NCI-H1092 treated with DMSO at 0.1 percent for 48 hours (cell line): ENCODE results near the gene DNAJC6.

Source experiments
- DNase-seq: peaks from one replicate; lab custom pipeline; 2025; lab: John Stamatoyannopoulos, UW

The DNAJC6 gene

DNA sequence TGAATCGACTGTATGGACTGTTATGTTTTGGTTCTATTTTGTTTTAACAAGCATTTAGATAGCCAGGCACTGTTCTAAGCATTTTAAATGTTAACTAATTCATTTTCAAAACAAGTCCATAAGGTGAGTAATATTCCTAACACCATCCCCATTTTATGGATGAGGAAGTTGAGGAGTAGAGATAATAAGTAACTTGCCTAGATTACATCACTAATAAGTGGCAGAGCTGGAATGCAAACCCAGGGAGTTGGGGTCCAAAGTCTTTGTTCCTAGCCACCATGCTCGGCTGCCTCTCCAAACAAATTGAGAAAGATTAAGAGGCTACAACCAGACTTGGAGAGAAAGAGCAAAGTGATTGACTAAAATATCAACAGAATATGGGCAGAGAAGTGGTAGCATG is 98.5 kb downstream of the DNAJC6 start:
- DNase-seq, result no peak

DNA sequence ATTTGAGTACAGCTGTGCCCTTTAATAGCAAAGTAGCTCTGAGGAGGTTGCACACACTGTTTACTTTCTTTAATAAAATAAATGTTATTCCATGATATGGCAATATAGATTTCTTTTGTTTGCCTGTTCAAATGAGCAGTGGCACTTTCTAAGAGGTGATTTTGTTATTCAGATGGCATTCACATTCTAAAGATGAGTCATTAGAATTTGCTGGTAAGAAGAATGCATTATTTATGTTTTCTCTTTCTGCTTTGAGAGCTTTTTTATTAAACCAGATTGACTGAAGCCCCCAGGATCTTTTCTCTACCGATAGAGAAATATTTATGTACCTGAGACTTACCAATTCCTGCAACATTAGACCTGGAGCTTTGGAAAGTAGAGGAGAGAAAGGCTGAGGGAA is 100.0 kb downstream of the DNAJC6 start:
- DNase-seq, result no peak

DNA sequence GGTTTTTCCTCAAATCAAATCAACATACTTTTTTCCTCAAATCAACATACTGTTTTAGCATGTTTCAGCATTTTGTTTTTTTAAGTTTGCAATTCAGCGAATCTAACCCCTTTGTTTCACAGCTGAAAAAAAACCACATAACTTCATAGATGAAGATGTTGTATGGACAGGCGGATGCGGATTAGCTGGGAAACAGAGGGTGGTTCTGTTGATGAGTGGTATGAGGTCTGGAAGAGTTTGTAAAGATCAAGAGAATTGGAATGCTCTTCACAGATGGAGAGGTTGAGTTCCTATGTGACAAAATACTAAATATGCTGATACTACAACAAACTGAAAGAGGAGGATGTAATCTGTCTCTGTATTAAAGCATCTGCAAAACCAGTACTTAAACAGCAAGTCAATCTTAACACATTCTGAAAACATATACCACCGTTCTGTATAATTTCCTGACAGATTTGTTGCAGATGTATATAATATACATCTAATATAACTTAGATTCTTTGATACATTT is 100.5 kb downstream of the DNAJC6 start:
- DNase-seq, result no peak

DNA sequence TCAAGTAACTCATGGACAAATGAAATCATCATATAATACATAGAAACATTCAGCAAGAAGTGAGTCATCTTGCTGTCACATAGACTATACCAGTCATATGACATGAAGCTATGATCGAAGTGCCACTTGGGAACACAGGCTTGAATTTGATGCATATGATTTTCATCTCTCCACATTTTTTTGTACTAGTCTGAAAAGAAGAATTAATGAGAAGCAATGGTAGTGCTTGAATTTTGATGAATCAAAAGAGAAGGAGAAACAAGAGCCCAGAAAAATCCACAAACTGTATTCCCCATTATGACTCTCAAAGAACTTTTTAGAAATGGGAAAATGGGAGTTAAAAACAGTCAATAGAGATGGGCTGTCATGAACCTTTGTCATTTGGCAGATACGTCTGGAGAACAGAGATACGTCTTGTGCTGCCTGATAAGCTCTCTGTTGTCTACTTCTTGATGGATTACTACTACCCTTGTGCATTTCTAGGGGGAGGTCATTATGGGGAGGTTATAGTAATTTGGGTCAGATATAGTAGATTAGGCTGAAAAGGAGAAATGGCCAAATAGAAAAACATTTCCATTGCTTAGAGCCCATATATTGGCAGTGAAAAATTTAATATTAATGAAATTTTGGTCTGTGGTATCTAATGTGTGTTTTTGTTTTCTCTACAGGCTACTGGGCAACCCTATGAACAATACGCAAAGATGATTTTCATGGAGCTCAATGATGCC is 103.1 kb downstream of the DNAJC6 start:
- no peak for DNase-seq

DNA sequence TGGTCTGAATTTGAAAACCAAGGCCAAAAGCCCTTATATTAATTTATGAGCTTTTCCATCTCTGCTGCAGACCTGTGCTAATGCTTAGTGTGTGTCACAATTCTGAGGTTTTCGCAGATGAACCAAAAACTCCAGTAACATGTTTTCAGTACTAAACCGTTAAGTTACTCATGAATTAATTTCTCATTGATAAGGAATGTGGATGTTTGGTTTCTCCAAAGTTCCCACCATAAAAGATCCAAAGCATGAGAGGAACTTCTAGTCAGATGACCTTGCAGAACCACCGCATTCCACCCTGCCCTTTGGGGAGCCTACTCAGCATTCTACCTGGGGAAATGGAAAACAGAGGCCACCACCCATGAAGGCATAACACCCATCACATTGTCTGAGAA is 103.6 kb downstream of the DNAJC6 start:
- DNase-seq, result no peak

DNA sequence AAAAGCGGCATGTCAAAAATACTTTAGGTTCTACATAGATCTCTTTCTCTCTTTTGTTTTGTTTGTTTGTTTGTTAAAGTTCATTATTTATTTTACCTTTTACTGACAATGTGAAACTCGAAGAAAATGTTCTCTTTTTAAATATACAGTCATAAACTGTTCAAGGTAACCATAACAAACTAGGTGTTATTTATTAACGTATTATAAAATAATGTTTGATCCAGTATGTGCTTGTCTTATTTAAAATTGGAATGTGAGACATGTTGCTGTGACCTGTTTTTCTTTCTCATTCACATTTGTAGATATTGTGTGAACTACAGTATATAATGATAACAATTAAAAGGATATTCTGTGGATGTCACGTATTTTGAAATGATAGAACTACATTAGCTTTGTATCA is 105.2 kb downstream of the DNAJC6 start:
- no peak for DNase-seq

DNA sequence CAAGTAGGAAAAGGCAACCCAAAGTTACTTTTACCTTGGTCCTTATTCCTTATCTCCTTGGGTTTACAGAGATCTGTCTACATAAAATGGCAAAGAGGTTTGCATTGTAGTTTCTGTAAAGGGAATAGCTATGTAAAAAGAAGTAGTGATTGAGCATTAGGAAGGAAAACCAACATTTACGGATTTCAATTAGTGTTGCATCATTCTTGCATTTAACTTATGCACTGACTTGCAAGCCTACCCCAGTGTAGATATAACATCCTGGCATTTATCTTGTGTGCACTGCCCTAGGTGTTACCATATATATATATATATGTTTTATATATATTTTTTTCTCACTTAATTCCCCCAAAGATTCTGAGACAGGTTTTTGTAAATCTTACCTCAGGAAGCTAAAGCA is 107.4 kb downstream of the DNAJC6 start:
- DNase-seq, result no peak

DNA sequence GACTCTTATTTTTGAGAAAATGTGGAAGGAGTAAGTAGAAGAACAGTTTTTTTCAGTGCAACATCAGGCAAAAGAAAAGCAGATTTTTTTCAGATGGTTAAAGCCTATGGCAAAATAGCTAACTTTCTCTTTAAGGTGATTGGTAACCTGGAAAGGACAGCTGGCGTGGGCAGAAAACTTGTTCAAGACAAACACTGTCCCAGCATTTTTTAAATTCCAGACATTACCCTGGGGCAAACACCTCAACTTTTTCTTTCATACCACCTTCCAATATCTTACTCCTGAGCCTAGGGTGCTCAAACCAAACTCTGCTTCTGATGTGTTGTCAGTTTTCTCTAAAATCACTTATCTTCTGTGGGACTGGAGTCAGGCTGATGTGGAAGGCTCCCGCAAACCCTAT is 108.4 kb downstream of the DNAJC6 start:
- no peak for DNase-seq

DNA sequence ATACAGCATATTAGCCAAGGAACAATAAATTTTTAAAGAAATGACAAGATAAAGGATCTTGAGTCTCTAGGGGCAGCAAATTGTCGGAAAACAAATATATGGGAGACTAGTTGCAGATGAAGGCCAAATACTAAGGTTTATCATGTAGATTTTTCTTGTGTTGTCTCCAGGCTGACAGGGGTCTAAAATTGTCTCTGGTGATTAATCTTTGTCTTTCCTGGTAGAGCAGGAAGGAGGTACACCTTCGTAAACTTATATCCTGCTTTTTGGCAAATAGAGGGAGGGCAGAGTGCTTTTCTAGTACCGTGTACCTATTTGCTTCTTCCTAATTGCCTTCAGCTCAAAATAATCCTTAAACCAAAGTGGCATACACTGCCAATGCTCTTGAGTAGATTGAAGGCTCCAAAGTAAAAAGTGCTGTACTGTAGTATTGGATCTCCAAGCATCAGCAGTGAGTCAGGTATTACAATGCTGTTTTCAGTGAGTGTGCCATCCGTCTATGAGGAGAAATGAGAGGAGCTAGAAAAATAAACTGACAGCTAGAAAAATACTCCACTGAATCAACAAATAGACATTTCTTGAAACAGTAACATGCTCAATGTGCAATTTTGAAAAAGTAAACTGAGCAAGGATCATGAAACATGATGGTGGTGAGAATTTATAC is 109.3 kb downstream of the DNAJC6 start:
- DNase-seq, result no peak

DNA sequence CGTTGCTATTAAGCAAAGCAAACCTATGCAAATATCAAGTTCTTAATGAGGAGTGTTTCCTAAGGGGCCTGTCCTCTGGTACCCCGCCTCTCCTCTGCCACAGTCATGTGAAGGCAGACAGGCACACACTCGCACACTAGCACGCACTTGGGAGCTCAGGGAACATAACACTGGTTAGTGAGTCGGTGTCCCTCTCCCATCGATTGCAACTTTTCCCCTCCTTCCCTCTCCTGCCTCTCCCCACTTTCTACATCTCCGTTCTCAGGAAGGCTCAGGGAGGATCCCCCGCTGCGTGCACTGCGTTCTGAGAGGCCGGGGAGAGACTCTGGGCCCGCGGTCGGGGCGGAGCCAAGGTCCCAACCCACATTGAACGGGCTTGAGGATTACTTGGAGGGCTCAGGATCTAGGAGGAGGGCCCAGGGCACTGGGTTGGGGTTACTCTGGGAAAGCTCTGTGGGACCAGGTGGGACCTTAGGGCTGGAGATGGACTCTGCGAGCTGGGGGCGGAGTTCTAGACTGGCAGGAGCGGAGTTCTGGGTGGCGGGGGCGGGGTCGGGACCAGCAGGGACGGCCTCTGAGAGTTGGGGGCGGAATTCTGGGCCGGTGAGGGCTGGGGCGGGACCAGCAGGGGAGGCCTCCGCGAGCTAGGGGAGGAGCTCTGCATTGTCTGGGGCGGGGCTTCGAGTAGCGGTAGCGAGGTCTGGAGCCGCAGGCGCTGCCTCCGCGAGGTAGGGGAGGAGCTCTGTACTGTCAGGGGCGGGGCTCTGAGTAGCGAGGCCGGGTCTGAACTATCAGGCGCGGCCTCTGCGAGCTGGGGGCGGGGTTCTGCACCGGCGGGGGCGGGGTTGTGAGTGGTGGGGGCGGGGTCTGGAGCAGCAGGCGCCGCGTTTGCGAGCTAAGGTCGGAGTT is 110.6 kb downstream of the DNAJC6 start:
- peak; percentile 87 for DNase-seq

DNA sequence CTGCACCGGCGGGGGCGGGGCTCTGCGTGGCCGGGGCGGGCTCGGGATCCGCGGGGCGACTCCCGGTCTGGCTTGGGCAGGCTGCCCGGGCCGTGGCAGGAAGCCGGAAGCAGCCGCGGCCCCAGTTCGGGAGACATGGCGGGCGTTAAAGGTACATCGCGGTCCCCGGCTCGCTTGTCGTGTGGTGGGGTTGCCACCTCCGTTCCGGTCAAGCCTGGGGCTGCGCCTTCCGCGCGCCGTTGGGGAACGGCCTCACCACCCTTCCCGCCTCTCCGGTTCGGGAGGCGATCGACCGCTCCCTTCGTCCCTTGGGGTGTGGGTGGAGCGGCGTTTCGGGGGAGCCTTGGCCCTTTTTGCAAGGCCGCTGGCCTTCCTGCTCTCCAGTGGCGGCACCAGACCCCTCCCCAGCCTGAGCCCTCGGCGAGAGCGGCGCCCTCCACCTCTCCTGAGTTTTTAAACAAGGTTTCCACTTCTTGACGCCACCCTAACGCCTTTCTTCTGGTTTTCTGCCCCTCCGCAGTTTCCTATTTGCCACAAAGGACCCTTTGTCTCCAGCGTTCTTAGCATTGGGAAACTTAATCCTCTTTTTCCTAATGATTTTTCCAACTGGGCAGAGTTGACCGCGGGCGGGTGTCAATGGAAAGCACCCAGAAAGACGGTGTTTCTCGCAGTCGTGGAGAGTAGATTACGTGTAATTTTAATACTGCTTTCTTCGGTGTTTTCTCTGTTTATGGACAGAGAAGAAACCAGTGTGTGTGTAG is 111.4 kb downstream of the DNAJC6 start, which contains the start of the genes LEPR and LEPROT:
TSS of gene LEPR (plus strand) at position 79 of the 761 bp plus-strand sequence. CDS start 144,898 bp downstream, outside the sequence.
TSS of gene LEPROT (plus strand) at position 79 of the 761 bp plus-strand sequence. CDS start at position 136, 57 bp downstream.
- no peak for DNase-seq

DNA sequence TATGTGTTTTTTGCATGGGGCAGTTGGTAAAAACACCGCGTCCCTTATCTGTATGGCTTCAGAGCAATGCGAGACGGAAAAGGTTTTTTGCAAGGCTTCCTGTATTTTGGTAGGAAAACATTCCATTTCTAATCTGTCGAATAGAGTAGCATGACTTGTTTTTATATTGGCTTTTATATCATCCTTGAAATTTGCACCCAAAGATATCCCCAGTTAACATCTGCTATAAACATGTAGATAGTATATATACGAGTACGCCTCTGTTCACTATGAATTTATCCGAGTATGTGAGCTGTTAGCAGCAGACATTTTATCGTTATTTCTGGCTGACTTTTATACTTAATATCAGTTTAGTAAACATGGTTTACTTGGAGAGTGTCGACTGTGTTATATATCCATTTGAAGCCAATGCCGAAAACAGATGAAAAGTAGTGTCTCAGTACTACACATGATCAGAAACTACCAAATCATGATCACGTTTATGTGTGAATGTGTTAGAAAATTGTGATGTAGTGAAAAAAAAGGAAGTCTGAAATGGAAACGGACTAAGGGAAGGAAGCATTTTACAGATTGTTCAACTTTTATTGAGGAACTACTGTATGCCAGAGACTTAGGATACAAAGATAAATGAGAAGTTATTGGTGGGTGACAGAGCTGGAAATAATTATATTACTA is 112.1 kb downstream of the DNAJC6 start:
- no peak for DNase-seq

DNA sequence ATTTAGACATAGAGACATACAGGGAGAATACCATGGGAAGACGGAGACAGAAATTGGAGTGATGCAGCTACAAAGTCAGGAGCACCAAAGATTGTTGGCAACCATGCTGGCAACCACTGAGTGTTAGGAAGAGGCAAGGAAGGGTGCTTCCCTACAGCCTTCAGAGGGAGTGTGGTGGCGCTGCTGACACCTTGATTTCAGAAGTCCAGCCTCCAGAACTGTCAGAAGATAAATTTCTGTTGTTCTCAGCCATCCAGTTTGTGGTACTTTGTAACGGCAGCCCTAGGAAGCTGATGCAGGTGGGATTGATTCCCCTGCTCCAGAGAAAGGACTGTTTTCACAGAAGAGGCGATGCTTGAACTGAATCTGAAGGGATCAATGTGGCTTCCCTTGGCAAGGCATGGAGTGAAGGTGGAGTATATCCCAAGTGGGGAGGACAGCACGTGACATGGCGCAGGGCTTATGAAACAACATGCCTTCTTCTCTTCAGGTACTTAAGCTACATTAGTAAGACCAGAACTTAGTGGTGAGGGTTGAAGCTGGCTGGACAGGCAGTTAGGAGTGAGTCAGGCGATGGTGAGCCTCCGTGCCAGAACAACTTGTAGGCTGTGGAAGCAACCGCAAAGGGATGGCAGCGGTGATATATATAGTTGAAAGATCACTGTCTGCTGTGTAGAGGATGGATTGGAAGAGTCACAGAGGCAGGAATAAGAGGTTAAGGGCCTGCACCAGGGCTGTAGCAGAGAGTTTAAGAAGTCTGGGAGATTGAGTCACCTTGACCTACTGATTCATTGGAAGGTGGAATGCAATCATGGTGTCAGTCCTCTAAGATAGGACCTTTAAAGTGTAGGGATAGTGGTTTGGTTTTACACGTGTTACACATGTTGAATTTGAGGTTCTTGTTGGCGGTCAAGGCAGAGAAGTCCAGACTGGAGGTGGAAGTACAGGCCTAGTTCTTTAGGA is 113.2 kb downstream of the DNAJC6 start:
- DNase-seq, result no peak

DNA sequence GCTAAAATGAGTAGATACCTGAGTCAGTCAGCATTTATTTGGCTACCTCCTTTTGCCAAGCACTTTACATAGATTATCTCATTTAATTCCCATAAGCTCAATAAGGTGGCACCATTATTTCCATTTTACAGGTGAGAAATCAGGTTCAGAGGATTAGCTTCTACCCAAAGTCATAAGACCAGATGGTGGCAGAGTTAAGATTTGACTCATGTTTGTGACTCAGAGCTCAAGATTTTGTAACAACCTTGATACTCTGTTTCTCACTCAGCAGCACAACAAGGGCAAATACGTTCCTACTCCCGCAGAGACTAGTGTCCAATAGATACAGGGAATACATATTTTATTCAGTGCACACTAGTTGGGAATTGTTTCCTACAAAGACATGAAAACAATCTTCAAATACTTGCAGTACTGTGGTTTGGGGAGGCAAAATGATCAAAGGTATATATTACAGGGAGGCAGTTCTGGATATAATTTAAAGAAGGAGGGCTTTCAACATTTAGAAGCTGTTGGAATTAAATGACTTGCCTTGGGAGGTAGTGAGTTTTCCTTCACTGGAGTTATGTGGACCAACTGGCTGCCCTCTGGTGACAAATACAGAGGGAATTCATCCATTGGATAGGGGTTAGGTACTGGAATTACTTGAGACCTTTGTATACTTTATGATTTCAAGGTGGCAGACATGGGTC is 114.7 kb downstream of the DNAJC6 start:
- no peak for DNase-seq

DNA sequence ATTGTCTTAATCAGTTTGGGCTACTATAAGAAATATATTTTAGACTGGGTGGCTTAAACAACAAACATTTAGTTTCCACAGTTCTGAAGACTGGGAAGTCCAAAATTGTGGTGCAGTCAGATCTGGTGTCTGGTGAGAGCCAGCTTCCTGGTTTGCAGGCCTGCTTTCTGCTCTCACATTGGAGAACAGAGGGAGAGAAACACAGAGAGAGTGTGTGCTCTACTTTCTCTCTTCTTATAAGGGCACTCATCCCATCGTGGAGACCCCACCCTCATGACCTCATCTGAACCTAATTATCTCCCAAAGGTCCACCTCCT is 115.2 kb downstream of the DNAJC6 start:
- no peak for DNase-seq

DNA sequence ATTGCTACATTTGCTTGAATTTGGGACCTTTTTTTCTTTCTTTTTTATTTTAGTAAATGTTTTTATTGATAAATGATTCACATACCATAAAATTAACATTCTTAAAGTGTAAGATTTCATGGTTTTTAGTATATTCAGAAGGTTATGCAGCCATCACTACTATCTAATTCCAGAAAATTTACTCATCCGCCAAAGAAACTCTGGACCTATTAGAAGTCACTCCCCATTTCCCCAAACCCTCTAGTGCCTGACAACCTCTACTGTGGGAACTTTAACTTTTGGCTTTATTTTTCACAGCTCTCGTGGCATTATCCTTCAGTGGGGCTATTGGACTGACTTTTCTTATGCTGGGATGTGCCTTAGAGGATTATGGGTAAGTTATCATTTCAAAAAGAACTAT is 115.7 kb downstream of the DNAJC6 start:
- DNase-seq, result no peak

DNA sequence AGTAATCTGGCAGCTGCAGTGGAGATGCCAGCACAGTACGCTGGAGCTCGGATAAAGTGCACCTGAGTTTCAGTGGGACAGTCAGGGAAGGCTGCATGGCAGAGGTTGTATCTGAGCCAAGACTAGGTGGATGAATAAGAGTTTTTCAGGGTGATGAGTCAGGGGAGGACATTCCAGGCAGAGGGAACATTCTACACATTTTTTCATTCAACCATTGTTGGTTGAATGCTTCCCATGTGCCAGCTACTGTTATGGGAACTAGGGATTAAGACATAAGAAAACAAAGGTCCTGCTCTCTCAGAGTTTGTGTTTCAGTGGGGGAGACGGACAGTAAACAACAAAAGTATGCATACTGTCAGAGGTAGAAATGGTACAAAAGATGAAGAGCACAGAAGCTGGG is 116.4 kb downstream of the DNAJC6 start:
- DNase-seq, result no peak

DNA sequence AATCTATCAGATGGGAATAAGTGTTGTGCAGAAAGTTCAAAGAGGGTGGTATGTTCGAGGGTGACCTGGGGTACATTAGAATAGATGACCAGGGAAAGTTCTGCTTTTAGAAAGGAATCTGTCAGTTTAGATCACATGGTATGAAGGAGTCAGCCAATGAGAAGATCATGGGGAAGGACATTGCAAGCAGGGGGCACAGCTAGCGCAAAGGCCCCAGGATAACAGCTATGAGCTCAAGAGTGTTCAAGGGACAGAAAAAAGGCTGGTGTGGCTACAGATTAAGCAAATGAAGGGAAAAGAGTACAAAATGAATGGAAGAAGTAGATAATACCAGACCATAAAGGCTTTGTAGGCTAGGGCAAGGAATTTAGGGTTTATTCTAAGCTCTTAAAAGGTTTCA is 119.7 kb downstream of the DNAJC6 start:
- DNase-seq, result no peak

DNA sequence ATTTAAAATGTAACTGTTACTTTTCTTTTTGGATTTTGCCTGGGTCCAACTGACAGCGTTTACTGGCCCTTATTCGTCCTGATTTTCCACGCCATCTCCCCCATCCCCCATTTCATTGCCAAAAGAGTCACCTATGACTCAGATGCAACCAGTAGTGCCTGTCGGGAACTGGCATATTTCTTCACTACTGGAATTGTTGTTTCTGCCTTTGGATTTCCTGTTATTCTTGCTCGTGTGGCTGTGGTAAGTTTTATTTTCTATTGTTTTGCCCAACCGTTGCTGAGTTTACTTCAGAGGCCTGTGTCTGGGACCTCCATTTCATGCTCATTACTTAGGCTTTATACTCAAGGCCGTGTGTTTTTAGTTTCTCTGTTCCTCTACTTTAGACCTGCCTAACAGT is 120.5 kb downstream of the DNAJC6 start:
- DNase-seq, result no peak
